COR-L47 (cell line): Measurements from ENCODE around the gene PSRC1.

Experiments used
- DNase-seq: peaks from one replicate; lab custom pipeline; 2025; lab: John Stamatoyannopoulos, UW

Gene PSRC1

GRCh38 chr1:109272021-109272799 is 10.7 kb downstream of the PSRC1 start:
- no peak for DNase-seq

GRCh38 chr1:109271458-109271857 is 11.5 kb downstream of the PSRC1 start:
- no peak for DNase-seq

GRCh38 chr1:109270623-109271317 is 12.2 kb downstream of the PSRC1 start:
- DNase-seq = no peak

- no peak for DNase-seq
Observed at GRCh38 chr1:109269981-109270622, 12.8 kb downstream of the PSRC1 start.

GRCh38 chr1:109269212-109269980 is 13.5 kb downstream of the PSRC1 start:
- no peak for DNase-seq

- no peak for DNase-seq
Observed at GRCh38 chr1:109268431-109269211, 14.3 kb downstream of the PSRC1 start.

GRCh38 chr1:109267743-109268300 is 15.1 kb downstream of the PSRC1 start:
- no peak for DNase-seq

GRCh38 chr1:109266965-109267364 is 16.0 kb downstream of the PSRC1 start:
- no peak for DNase-seq

GRCh38 chr1:109265741-109266330 is 17.1 kb downstream of the PSRC1 start:
- DNase-seq = no peak

GRCh38 chr1:109265016-109265415 is 17.9 kb downstream of the PSRC1 start:
- no peak for DNase-seq

- no peak for DNase-seq
Observed at GRCh38 chr1:109264379-109264755, 18.6 kb downstream of the PSRC1 start.

GRCh38 chr1:109263597-109264378 is 19.2 kb downstream of the PSRC1 start:
- peak; percentile 50 for DNase-seq

- peak; percentile 18 for DNase-seq
Observed at GRCh38 chr1:109263234-109263596, 19.7 kb downstream of the PSRC1 start.

GRCh38 chr1:109262231-109263055 is 20.5 kb downstream of the PSRC1 start:
- DNase-seq = no peak

GRCh38 chr1:109261578-109261977 is 21.4 kb downstream of the PSRC1 start:
- DNase-seq = no peak

- DNase-seq = no peak
Observed at GRCh38 chr1:109261006-109261405, 21.9 kb downstream of the PSRC1 start.

- no peak for DNase-seq
Observed at GRCh38 chr1:109259674-109260557, 23.0 kb downstream of the PSRC1 start.
